Right lung (tissue), 5 donors: ENCODE measurements around the gene HTR7. TPM values are rescaled to one million over a fixed set of nuclear protein-coding genes. Genes with fewer than 3 reads are reported as not detected.

Experiments used
- DNase-seq, 2 donors: peaks; one replicate each; pipeline ENCODE4 v3.0.0-alpha.2; 2013
- polyA plus RNA-seq, 5 donors: library from polyadenylated mRNA; unstranded; fragments of 120-200 nt; gene quantifications; one replicate each; pipeline versions ENCODE4 v1.2.1 to v1.2.3, GENCODE V29; 2013; ENCODE audit warnings: inconsistent platforms in 1 of 5, low replicate concordance in 1 of 5; ENCODE audit not compliant: insufficient read length in 5 of 5, insufficient read depth in 1 of 5

The HTR7 gene
- polyA plus RNA-seq, 5 donors, result 0.12 to 0.28 (median 0.19) TPM

GRCh38 chr10:90804354-90804753, 53.5 kb downstream of the HTR7 start:
- no peak for DNase-seq

GRCh38 chr10:90801608-90802007, 56.2 kb downstream of the HTR7 start:
- DNase-seq, result no peak

- no peak for DNase-seq
Measured at GRCh38 chr10:90800232-90800796, 57.5 kb downstream of the HTR7 start.

- no peak for DNase-seq
Measured at GRCh38 chr10:90799172-90799571, 58.7 kb downstream of the HTR7 start.

- DNase-seq, result no peak
Measured at GRCh38 chr10:90798482-90798881, 59.4 kb downstream of the HTR7 start.

- DNase-seq, result no peak
Measured at GRCh38 chr10:90790422-90790821, 67.4 kb downstream of the HTR7 start.

- DNase-seq, result no peak
Measured at GRCh38 chr10:90788968-90789367, 68.9 kb downstream of the HTR7 start.

GRCh38 chr10:90788199-90788491, 69.7 kb downstream of the HTR7 start:
- DNase-seq, result no peak

- peak; percentile 7 to 16 for DNase-seq
Measured at GRCh38 chr10:90787393-90788198, 70.2 kb downstream of the HTR7 start.

- no peak for DNase-seq
Measured at GRCh38 chr10:90785782-90786181, 72.1 kb downstream of the HTR7 start.

GRCh38 chr10:90784771-90785170, 73.1 kb downstream of the HTR7 start:
- no peak for DNase-seq

- DNase-seq, result no peak
Measured at GRCh38 chr10:90780488-90780887, 77.4 kb downstream of the HTR7 start.

GRCh38 chr10:90779548-90779947, 78.3 kb downstream of the HTR7 start:
- DNase-seq, result no peak

- no peak for DNase-seq
Measured at GRCh38 chr10:90777621-90778020, 80.2 kb downstream of the HTR7 start.

GRCh38 chr10:90775351-90776028, 82.3 kb downstream of the HTR7 start:
- no peak for DNase-seq

GRCh38 chr10:90769946-90770841, 87.6 kb downstream of the HTR7 start:
- DNase-seq, result no peak

GRCh38 chr10:90751107-90751997, 106.5 kb downstream of the HTR7 start:
- DNase-seq, result no peak

- no peak for DNase-seq
Measured at GRCh38 chr10:90746829-90747228, 111.0 kb downstream of the HTR7 start.

GRCh38 chr10:90745565-90745964, 112.3 kb downstream of the HTR7 start:
- DNase-seq, result no peak

GRCh38 chr10:90743291-90743690, 114.5 kb downstream of the HTR7 start:
- DNase-seq, result no peak

- no peak for DNase-seq
Measured at GRCh38 chr10:90741926-90742565, 115.8 kb downstream of the HTR7 start.
